OCI-LY1 (cell line): ENCODE measurements around the gene ALDH4A1.

Experiments
- EZH2 ChIP-seq: fragments of 200-600 bp; sonication (generic), shearing (Covaris generic); IDR thresholded peaks from 2 replicates; pipeline ENCODE4 v1.8.0; 2017; ENCODE audit warnings: borderline replicate concordance, mixed run types, mild to moderate bottlenecking, antibody characterized with exemption, low read length, moderate library complexity, mixed read lengths
- TF ChIP-seq, protein P1 (sequence below): fragments of 200-600 bp; sonication (generic), shearing (Covaris generic); IDR thresholded peaks from 2 replicates; pipeline ENCODE4 v1.5.1; 2017; ENCODE audit warnings: mild to moderate bottlenecking, antibody characterized with exemption, low read length, moderate library complexity, mixed read lengths

DNA sequence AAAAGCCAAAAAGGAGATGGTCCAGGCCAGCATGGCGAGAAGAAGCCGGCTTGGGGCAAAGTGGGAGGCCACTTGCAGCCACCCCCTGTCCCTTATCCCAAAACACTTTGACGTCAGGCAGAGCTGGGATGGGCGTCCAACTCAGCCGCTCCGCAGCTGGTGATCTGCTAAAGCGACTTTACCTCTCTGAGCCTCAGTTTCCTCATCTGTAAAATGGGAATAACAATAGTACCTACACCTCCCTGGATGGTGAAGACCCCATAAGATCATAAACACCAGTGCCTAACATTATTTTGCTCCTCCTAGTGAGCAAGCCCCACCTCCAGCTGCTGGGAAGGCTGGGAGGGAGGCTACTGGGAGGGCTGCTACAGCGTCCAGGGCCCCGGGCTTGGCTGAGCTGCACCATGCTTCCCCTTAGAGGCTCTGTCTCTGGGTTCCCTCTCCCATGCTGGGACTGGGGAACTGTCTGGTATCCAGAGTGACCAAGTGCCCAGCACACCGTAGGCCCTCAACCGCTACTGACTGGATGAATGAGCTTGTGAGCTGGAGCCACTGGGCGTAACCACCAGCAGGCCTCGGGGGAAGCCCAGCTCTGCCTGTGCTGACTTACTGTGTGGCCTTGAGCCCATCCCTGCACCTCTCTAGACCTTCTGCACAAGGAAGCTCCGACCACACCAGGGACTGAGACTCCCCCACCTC is 35.8 kb upstream of the ALDH4A1 start:
- TF ChIP-seq, protein P1, sequence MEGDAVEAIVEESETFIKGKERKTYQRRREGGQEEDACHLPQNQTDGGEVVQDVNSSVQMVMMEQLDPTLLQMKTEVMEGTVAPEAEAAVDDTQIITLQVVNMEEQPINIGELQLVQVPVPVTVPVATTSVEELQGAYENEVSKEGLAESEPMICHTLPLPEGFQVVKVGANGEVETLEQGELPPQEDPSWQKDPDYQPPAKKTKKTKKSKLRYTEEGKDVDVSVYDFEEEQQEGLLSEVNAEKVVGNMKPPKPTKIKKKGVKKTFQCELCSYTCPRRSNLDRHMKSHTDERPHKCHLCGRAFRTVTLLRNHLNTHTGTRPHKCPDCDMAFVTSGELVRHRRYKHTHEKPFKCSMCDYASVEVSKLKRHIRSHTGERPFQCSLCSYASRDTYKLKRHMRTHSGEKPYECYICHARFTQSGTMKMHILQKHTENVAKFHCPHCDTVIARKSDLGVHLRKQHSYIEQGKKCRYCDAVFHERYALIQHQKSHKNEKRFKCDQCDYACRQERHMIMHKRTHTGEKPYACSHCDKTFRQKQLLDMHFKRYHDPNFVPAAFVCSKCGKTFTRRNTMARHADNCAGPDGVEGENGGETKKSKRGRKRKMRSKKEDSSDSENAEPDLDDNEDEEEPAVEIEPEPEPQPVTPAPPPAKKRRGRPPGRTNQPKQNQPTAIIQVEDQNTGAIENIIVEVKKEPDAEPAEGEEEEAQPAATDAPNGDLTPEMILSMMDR = no peak
- TF ChIP-seq EZH2 = no peak
